ENCODE results near the gene INTS14. TPM values are rescaled to one million over a fixed set of nuclear protein-coding genes. Genes with fewer than 3 reads are reported as not detected.
A peak's percentile ranks its signal among the peaks of the same experiment; 100 is the strongest.

Gene INTS14
- total and polyA plus RNA-seq, 9 of the 15 experiments (the other 6 are each of a cell fraction or from before 2014, with no cell fraction given), result 30.5 to 92.4 (median 46.5) TPM

GRCh38 chr15:65610871-65611718 is at the start of gene INTS14 (continued):
- TF ChIP-seq VEZF1 (CRISPR knock-in tag; IDR thresholded peaks at IDR 0.05), result peak; percentile 88
- no peak for TF ChIP-seq NR4A1 (CRISPR knock-in tag; IDR thresholded peaks at IDR 0.05)
- peak; percentile 71; the same call in 1 of the 2 replicates for TF ChIP-seq NR4A1 (tag; IDR thresholded peaks at IDR 0.05)
- TF ChIP-seq MTA2 (IDR thresholded peaks at IDR 0.05; ENCODE audit: low read depth), result 0 out of 2 replicates have a peak, but pooled peaks have one; percentile 7
- TF ChIP-seq ZNF609 (CRISPR knock-in tag; IDR thresholded peaks at IDR 0.05; ENCODE audit: borderline replicate concordance), result no peak
- peak in 1 of 2 experiments; percentile 92; a peak in 2 of 3 replicates for TF ChIP-seq CBX3 (IDR thresholded peaks at IDR 0.05; ENCODE audit: borderline replicate concordance in 1 of 2, low read length in 2 of 2)
- peak; percentile 98 for TF ChIP-seq FIP1L1 (IDR thresholded peaks at IDR 0.05; ENCODE audit: low read depth, low read length, poor library complexity, severe bottlenecking)
- no peak for TF ChIP-seq ATF2 (CRISPR knock-in tag; IDR thresholded peaks at IDR 0.05)
- TF ChIP-seq ZNF12 (CRISPR knock-in tag; IDR thresholded peaks at IDR 0.05), result peak; percentile 28; the same call in 1 of the 2 replicates
- peak in 1 of 2 experiments; percentile 82; a peak in 1 of 4 replicates for TF ChIP-seq KDM4B (IDR thresholded peaks at IDR 0.05; ENCODE audit: borderline replicate concordance in 2 of 2, low read depth in 1 of 2)
- TF ChIP-seq HMGXB4 (CRISPR knock-in tag; IDR thresholded peaks at IDR 0.05), result peak; percentile 73; the same call in 1 of the 2 replicates
- no peak for TF ChIP-seq ZNF41 (CRISPR knock-in tag; conservative IDR thresholded peaks at IDR 0.05)
- TF ChIP-seq ARID1B (IDR thresholded peaks at IDR 0.05), result peak; percentile 62; the same call in 1 of the 2 replicates
- TF ChIP-seq NR2C1 (IDR thresholded peaks at IDR 0.05), result peak; percentile 84
- peak; percentile 92 for TF ChIP-seq NR2C1 (tag; IDR thresholded peaks at IDR 0.05)
